GM23338 (cell line): ENCODE measurements around the gene RGS21. TPM values are rescaled to one million over a fixed set of nuclear protein-coding genes. Genes with fewer than 3 reads are reported as not detected.

ENCODE experiments used
- ATAC-seq: fragments of 200-7000 bp; cut with Tn5 transposase; 3 replicates; pipeline ENCODE4 v1.9.1; 2020
- DNase-seq: peaks from one replicate; pipeline ENCODE4 v3.0.0-alpha.2; 2015; ENCODE audit warnings: low spot score
- H2AFZ ChIP-seq: fragments of 200-600 bp; sonication (generic); 2 replicates; pipeline ENCODE4 v1.8.0; 2016; ENCODE audit warnings: antibody characterized with exemption, mild to moderate bottlenecking, moderate library complexity
- H3F3A ChIP-seq: fragments of 200-600 bp; sonication (generic); replicated peaks from 2 replicates; pipeline ENCODE4 v1.8.0; 2017; ENCODE audit warnings: antibody characterized with exemption, mixed run types, low read depth
- H3K27ac ChIP-seq: fragments of 200-600 bp; sonication (generic); 2 replicates; pipeline ENCODE4 v1.6.1; 2016; ENCODE audit warnings: low read depth
- H3K27me3 ChIP-seq: fragments of 200-600 bp; sonication (generic); 2 replicates; pipeline ENCODE4 v1.8.0; 2016; ENCODE audit warnings: mild to moderate bottlenecking, mixed run types, moderate library complexity; ENCODE audit not compliant: insufficient read depth
- H3K36me3 ChIP-seq: fragments of 200-600 bp; sonication (generic); 2 replicates; pipeline ENCODE4 v1.8.0; 2016; ENCODE audit warnings: mild to moderate bottlenecking; ENCODE audit not compliant: insufficient read depth
- H3K4me1 ChIP-seq: fragments of 200-600 bp; sonication (generic); 2 replicates; pipeline ENCODE4 v1.8.0; 2016; ENCODE audit warnings: mild to moderate bottlenecking, moderate library complexity; ENCODE audit not compliant: insufficient read depth
- H3K4me2 ChIP-seq: fragments of 200-600 bp; sonication (generic); 2 replicates; pipeline ENCODE4 v1.7.1; 2017; ENCODE audit warnings: mixed run types
- H3K4me3 ChIP-seq: fragments of 200-600 bp; sonication (generic); 2 replicates; pipeline ENCODE4 v1.6.1; 2016; ENCODE audit warnings: mixed run types
- H3K79me2 ChIP-seq: fragments of 200-600 bp; sonication (generic); replicated peaks from 2 replicates; pipeline ENCODE4 v1.8.0; 2017; ENCODE audit warnings: mild to moderate bottlenecking; ENCODE audit not compliant: insufficient read depth
- H3K9me2 ChIP-seq: fragments of 200-600 bp; sonication (generic); 2 replicates; pipeline ENCODE4 v1.8.0; 2017; ENCODE audit not compliant: insufficient read depth
- H4K20me1 ChIP-seq: fragments of 200-600 bp; sonication (generic); replicated peaks from 2 replicates; pipeline ENCODE4 v1.8.0; 2017; ENCODE audit warnings: mild to moderate bottlenecking; ENCODE audit not compliant: insufficient read depth
- H3K27ac Mint-ChIP-seq: 2 replicates; pipeline ENCODE4 v1.8.0; 2020; ENCODE audit warnings: inconsistent platforms, mild to moderate bottlenecking, moderate library complexity, mixed read lengths
- H3K27me3 Mint-ChIP-seq: 3 replicates; pipeline ENCODE4 v1.8.0; 2022; ENCODE audit warnings: low read depth, mild to moderate bottlenecking, moderate library complexity, mixed read lengths, inconsistent platforms; ENCODE audit not compliant: insufficient read depth, poor library complexity
- H3K36me3 Mint-ChIP-seq: 3 replicates; pipeline ENCODE4 v1.8.0; 2021; ENCODE audit warnings: low read depth, mild to moderate bottlenecking, inconsistent platforms, moderate library complexity, mixed read lengths
- H3K4me1 Mint-ChIP-seq: 3 replicates; pipeline ENCODE4 v1.8.0; 2020; ENCODE audit warnings: mild to moderate bottlenecking, inconsistent platforms, mixed read lengths
- H3K4me3 Mint-ChIP-seq: 3 replicates; pipeline ENCODE4 v1.8.0; 2021; ENCODE audit warnings: moderate library complexity, mild to moderate bottlenecking, inconsistent platforms, mixed read lengths
- H3K9me3 Mint-ChIP-seq: 3 replicates; pipeline ENCODE4 v1.8.0; 2020; ENCODE audit warnings: moderate library complexity, mild to moderate bottlenecking, inconsistent platforms, mixed read lengths
- CREB1 ChIP-seq: fragments of 250-450 bp; sonication (Bioruptor Pico); IDR thresholded peaks from 2 replicates; pipeline ENCODE4 v1.5.0; 2020; ENCODE audit warnings: low read depth, mild to moderate bottlenecking, moderate library complexity
- CTCF ChIP-seq, 2 experiments: fragments of 200-600 bp in 1 of 2; sonication (generic) in 1 of 2; conservative IDR thresholded peaks; 2 replicates each; pipeline versions ENCODE4 v1.5.1 to v1.6.1; 2016 to 2017; ENCODE audit warnings: antibody characterized with exemption in 2 of 2, low read depth in 2 of 2, mild to moderate bottlenecking in 2 of 2, moderate library complexity in 1 of 2
- ETS1 ChIP-seq: IDR thresholded peaks from 2 replicates; pipeline ENCODE4 v1.6.1; 2016; ENCODE audit warnings: antibody characterized with exemption
- EZH2 ChIP-seq: fragments of 200-600 bp; sonication (generic); IDR thresholded peaks from one replicate; pipeline ENCODE4 v1.8.0; 2017; ENCODE audit warnings: antibody characterized with exemption, mild to moderate bottlenecking, low read depth; ENCODE audit not compliant: unreplicated experiment
- EZH2phosphoT487 ChIP-seq: fragments of 200-600 bp; sonication (generic); IDR thresholded peaks from one replicate; pipeline ENCODE4 v1.8.1; 2018; ENCODE audit warnings: antibody characterized with exemption; ENCODE audit not compliant: unreplicated experiment
- JUNB ChIP-seq: IDR thresholded peaks from one replicate; pipeline ENCODE4 v1.6.1; 2016; ENCODE audit warnings: antibody characterized with exemption; ENCODE audit not compliant: unreplicated experiment
- NANOG ChIP-seq: IDR thresholded peaks from 2 replicates; pipeline ENCODE4 v1.6.1; 2016; ENCODE audit warnings: antibody characterized with exemption, borderline replicate concordance
- POLR2AphosphoS5 ChIP-seq: IDR thresholded peaks from 2 replicates; pipeline ENCODE4 v1.6.1; 2016; ENCODE audit warnings: antibody characterized with exemption, low read depth
- STAT1 ChIP-seq: IDR thresholded peaks from one replicate; pipeline ENCODE4 v1.6.1; 2016; ENCODE audit warnings: antibody characterized with exemption; ENCODE audit not compliant: unreplicated experiment
- ZNF114 ChIP-seq: fragments of 250-450 bp; sonication (Bioruptor Pico); IDR thresholded peaks from 2 replicates; pipeline ENCODE4 v1.5.0; 2020; ENCODE audit warnings: mild to moderate bottlenecking, moderate library complexity
- ZNF331 ChIP-seq: fragments of 250-450 bp; sonication (Bioruptor Pico); IDR thresholded peaks from 2 replicates; pipeline ENCODE4 v1.5.0; 2020; ENCODE audit warnings: low read depth, mild to moderate bottlenecking, moderate library complexity
- polyA plus RNA-seq: library from polyadenylated mRNA; unstranded; fragments of >200 nt; fragmentation: Nextera tagmentation; extraction: Ambion mirVana; gene quantifications from 2 replicates; pipeline ENCODE4 v1.2.1, GENCODE V29; 2016
- total RNA-seq: library from RNA; depleted of rRNA; stranded (reverse); fragments of >200 nt; shearing (Covaris generic); gene quantifications from 2 replicates; pipeline ENCODE4 v1.2.3, GENCODE V29; 2014
- TF ChIP-seq, protein P1 (sequence below): IDR thresholded peaks from one replicate; pipeline ENCODE4 v1.6.1; 2018; ENCODE audit warnings: antibody characterized with exemption; ENCODE audit not compliant: unreplicated experiment

Gene RGS21
- total and polyA plus RNA-seq, 2 experiments from 2014 or later: not detected

- TF ChIP-seq ZNF331 (CRISPR knock-in tag): no peak
- TF ChIP-seq EZH2phosphoT487: no peak
- no peak for TF ChIP-seq CREB1 (CRISPR knock-in tag)
- TF ChIP-seq STAT1: no peak
Measured at GRCh38 chr1:192382758-192383157, 66.0 kb downstream of the RGS21 start (continued).

DNA sequence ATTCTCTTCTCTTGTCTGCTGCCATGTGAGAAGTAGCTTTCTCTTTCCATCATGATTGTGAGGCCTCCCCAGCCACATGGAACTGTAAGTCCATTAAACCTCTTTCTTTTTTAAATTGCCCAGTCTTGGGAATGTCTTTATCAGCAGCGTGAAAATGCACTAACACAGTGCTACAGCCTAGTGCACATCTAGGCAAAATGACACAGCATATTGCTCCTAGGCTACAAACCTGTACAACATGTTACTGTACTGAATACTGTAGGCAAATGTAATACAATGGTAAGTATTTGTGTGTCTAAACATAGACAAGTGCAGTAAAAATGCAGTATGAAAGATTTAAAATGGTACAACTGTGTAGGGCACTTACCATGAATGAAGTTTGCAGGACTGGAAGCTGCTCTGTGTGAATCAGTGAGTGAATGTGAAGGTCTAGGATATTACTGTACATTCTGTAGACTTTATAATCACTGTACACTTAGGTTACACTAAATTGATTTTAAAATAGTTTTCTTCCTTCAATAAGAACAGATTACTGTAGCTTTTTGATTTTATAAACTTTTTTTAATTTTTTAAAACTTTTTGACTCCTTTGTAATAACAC lies 69.4 kb downstream of the RGS21 start:
- ATAC-seq: no peak
- TF ChIP-seq STAT1: no peak
- TF ChIP-seq ZNF114 (CRISPR knock-in tag): no peak
- TF ChIP-seq POLR2AphosphoS5: no peak
- TF ChIP-seq JUNB: no peak
- no peak for TF ChIP-seq EZH2phosphoT487
- no peak for TF ChIP-seq ETS1
- no peak for TF ChIP-seq ZNF331 (CRISPR knock-in tag)
- TF ChIP-seq EZH2: no peak
- TF ChIP-seq CTCF (conservative IDR thresholded peaks at IDR 0.05; ENCODE audit: low read depth in 2 of 2): no peak
- TF ChIP-seq CREB1 (CRISPR knock-in tag): no peak
- no peak for TF ChIP-seq NANOG
- TF ChIP-seq, protein P1, sequence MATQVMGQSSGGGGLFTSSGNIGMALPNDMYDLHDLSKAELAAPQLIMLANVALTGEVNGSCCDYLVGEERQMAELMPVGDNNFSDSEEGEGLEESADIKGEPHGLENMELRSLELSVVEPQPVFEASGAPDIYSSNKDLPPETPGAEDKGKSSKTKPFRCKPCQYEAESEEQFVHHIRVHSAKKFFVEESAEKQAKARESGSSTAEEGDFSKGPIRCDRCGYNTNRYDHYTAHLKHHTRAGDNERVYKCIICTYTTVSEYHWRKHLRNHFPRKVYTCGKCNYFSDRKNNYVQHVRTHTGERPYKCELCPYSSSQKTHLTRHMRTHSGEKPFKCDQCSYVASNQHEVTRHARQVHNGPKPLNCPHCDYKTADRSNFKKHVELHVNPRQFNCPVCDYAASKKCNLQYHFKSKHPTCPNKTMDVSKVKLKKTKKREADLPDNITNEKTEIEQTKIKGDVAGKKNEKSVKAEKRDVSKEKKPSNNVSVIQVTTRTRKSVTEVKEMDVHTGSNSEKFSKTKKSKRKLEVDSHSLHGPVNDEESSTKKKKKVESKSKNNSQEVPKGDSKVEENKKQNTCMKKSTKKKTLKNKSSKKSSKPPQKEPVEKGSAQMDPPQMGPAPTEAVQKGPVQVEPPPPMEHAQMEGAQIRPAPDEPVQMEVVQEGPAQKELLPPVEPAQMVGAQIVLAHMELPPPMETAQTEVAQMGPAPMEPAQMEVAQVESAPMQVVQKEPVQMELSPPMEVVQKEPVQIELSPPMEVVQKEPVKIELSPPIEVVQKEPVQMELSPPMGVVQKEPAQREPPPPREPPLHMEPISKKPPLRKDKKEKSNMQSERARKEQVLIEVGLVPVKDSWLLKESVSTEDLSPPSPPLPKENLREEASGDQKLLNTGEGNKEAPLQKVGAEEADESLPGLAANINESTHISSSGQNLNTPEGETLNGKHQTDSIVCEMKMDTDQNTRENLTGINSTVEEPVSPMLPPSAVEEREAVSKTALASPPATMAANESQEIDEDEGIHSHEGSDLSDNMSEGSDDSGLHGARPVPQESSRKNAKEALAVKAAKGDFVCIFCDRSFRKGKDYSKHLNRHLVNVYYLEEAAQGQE: no peak

More for the DNA sequence above, 69.4 kb downstream of the RGS21 start:
- Mint-ChIP-seq H3K4me1 (no peaks in the 10 kb centered on the region), H3K4me3 (no peak overlapping the region), H3K36me3 (peaks cover 2% of the 10 kb centered on the region; the same call in 2 of the 3 replicates), H3K27me3 (no peaks in the 10 kb centered on the region), H3K27ac (no peak overlapping the region), H3K9me3 (peaks cover 9% of the 10 kb centered on the region; the same call in 2 of the 3 replicates)
- no peak overlapping the region for H3K4me2 ChIP-seq
- H4K20me1 ChIP-seq: no peaks in the 10 kb centered on the region
- no peaks in the 10 kb centered on the region for H3K27me3 ChIP-seq
- peak overlapping the region; percentile 56; the same call in 1 of the 2 replicates for H2AFZ ChIP-seq
- H3F3A ChIP-seq: no peaks in the 10 kb centered on the region
- no peaks in the 10 kb centered on the region for H3K4me1 ChIP-seq
- H3K9me2 ChIP-seq: no peaks in the 10 kb centered on the region; the same call in 1 of the 2 replicates
- no peaks in the 10 kb centered on the region for H3K79me2 ChIP-seq
- DNase-seq: no peak
- H3K36me3 ChIP-seq: no peaks in the 10 kb centered on the region
- no peak overlapping the region for H3K4me3 ChIP-seq
- H3K27ac ChIP-seq: no peak overlapping the region
